ENCODE results near the gene RAB11FIP2. TPM values are rescaled to one million over a fixed set of nuclear protein-coding genes. Genes with fewer than 3 reads are reported as not detected.

The RAB11FIP2 gene
- total RNA-seq, 1 donor from 2014 or later = 15.3 TPM

- Mint-ChIP-seq H3K27me3 (ENCODE audit: low read depth) (no peaks in the 10 kb centered on the region), H3K4me1 (no peaks in the 10 kb centered on the region), H3K36me3 (ENCODE audit: low read depth) (no peaks in the 10 kb centered on the region), H3K9me3 (no peaks in the 10 kb centered on the region), H3K27ac (ENCODE audit: unreplicated experiment) (no peak overlapping the region), H3K4me3 (no peak overlapping the region)
- DNase-seq (ENCODE audit: low read depth, low spot score) = no peak
- TF ChIP-seq CTCF (conservative IDR thresholded peaks at IDR 0.05) = no peak
Measured at GRCh38 chr10:117970962-117971361, 75.8 kb downstream of the RAB11FIP2 start.

- no peaks in the 10 kb centered on the region for H3K27me3 Mint-ChIP-seq (ENCODE audit: low read depth)
Measured at GRCh38 chr10:117969592-117969991, 77.1 kb downstream of the RAB11FIP2 start.

GRCh38 chr10:117968354-117969182 lies 78.2 kb downstream of the RAB11FIP2 start:
- Mint-ChIP-seq H3K27me3 (ENCODE audit: low read depth) (no peaks in the 10 kb centered on the region), H3K36me3 (ENCODE audit: low read depth) (no peaks in the 10 kb centered on the region), H3K27ac (ENCODE audit: unreplicated experiment) (no peak overlapping the region), H3K4me3 (no peak overlapping the region), H3K4me1 (no peaks in the 10 kb centered on the region), H3K9me3 (no peaks in the 10 kb centered on the region)
- no peak for TF ChIP-seq CTCF (conservative IDR thresholded peaks at IDR 0.05)
- DNase-seq (ENCODE audit: low read depth, low spot score) = no peak

More at GRCh38 chr10:117969592-117969991, 77.1 kb downstream of the RAB11FIP2 start:
- Mint-ChIP-seq H3K36me3 (ENCODE audit: low read depth) (no peaks in the 10 kb centered on the region), H3K4me3 (no peak overlapping the region), H3K27ac (ENCODE audit: unreplicated experiment) (no peak overlapping the region), H3K9me3 (no peaks in the 10 kb centered on the region), H3K4me1 (no peaks in the 10 kb centered on the region)
- no peak for DNase-seq (ENCODE audit: low read depth, low spot score)
- TF ChIP-seq CTCF (conservative IDR thresholded peaks at IDR 0.05) = no peak

GRCh38 chr10:117967149-117967650 lies 79.5 kb downstream of the RAB11FIP2 start:
- Mint-ChIP-seq H3K36me3 (ENCODE audit: low read depth) (no peaks in the 10 kb centered on the region), H3K27me3 (ENCODE audit: low read depth) (no peaks in the 10 kb centered on the region), H3K9me3 (no peaks in the 10 kb centered on the region), H3K4me1 (no peaks in the 10 kb centered on the region), H3K4me3 (no peak overlapping the region), H3K27ac (ENCODE audit: unreplicated experiment) (no peak overlapping the region)
- no peak for DNase-seq (ENCODE audit: low read depth, low spot score)
- no peak for TF ChIP-seq CTCF (conservative IDR thresholded peaks at IDR 0.05)

DNA sequence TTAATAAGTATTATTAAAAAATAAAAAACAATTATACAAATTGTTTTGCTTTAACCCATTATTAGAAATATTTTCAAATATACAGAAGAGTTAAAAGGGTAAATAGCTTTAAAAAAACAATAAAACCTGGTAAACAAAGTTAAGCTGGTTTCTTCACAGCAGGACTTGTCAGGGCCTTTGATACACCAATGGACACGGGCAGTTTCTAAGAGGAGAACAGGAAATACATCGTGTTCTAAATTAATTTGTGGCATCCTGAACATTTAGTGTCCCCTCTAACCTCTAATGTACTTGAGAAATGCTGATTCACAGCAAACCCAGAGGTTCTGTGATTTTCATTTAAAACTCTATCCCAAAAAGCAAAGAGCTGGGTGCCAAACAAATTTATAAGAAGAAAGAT lies 80.8 kb downstream of the RAB11FIP2 start:
- TF ChIP-seq CTCF (conservative IDR thresholded peaks at IDR 0.05) = no peak
- Mint-ChIP-seq H3K4me1 (no peaks in the 10 kb centered on the region), H3K27ac (ENCODE audit: unreplicated experiment) (no peak overlapping the region), H3K4me3 (no peak overlapping the region), H3K27me3 (ENCODE audit: low read depth) (no peaks in the 10 kb centered on the region), H3K36me3 (ENCODE audit: low read depth) (no peaks in the 10 kb centered on the region), H3K9me3 (no peaks in the 10 kb centered on the region)
- DNase-seq (ENCODE audit: low read depth, low spot score) = no peak
